Keratinocyte (primary cell): ENCODE results near the gene C21orf58. TPM values are rescaled to one million over a fixed set of nuclear protein-coding genes. Genes with fewer than 3 reads are reported as not detected.

Experiments
- DNase-seq: peaks from one replicate; pipeline ENCODE4 v3.0.0-alpha.2; 2011; ENCODE audit warnings: low read depth, missing footprints, low spot score
- FAIRE-seq: peaks from 2 replicates; lab custom pipeline; 2011; peaks lifted over from hg19 to GRCh38; lab: Jason Lieb, UNC
- H2AFZ ChIP-seq: 2 replicates; pipeline ENCODE4 v1.6.0; 2012; ENCODE audit warnings: low read length, control low read depth, inconsistent platforms; ENCODE audit not compliant: control insufficient read depth
- H3K27ac ChIP-seq: 2 replicates; pipeline ENCODE4 v1.5.1; 2011; ENCODE audit warnings: low read length; ENCODE audit not compliant: control insufficient read depth, insufficient read depth
- H3K27me3 ChIP-seq: 3 replicates; pipeline ENCODE4 v1.6.0; 2011; ENCODE audit warnings: low read length; ENCODE audit not compliant: control insufficient read depth, insufficient read depth; ENCODE audit errors: extremely low read depth
- H3K36me3 ChIP-seq, 2 experiments: 2 replicates in 1 of 2; 3 replicates in 1 of 2; pipeline ENCODE4 v1.5.1; 2011; ENCODE audit warnings: low read length in 2 of 2, mild to moderate bottlenecking in 1 of 2; ENCODE audit not compliant: control insufficient read depth in 2 of 2, insufficient read depth in 2 of 2; ENCODE audit errors: extremely low read depth in 1 of 2
- H3K4me1 ChIP-seq: 3 replicates; pipeline ENCODE4 v1.5.1; 2011; ENCODE audit warnings: low read length; ENCODE audit not compliant: control insufficient read depth, insufficient read depth; ENCODE audit errors: extremely low read depth
- H3K4me2 ChIP-seq: 3 replicates; pipeline ENCODE4 v1.6.0; 2011; ENCODE audit warnings: low read depth, low read length; ENCODE audit not compliant: control insufficient read depth, insufficient read depth; ENCODE audit errors: extremely low read depth
- H3K4me3 ChIP-seq, 3 experiments: fragments of 200-600 bp in 1 of 3; sonication (generic) in 1 of 3; 2 replicates in 2 of 3; 3 replicates in 1 of 3; pipeline ENCODE4 v1.5.1; 2011 to 2016; ENCODE audit warnings: low read length in 3 of 3, mild to moderate bottlenecking in 3 of 3, control low read depth in 2 of 3, inconsistent platforms in 1 of 3, low read depth in 1 of 3, mixed read lengths in 1 of 3, mixed run types in 1 of 3, moderate library complexity in 1 of 3; ENCODE audit not compliant: control insufficient read depth in 2 of 3, insufficient read depth in 2 of 3; ENCODE audit errors: extremely low read depth in 1 of 3
- H3K79me2 ChIP-seq: 2 replicates; pipeline ENCODE4 v1.6.0; 2012; ENCODE audit warnings: low read length; ENCODE audit not compliant: control insufficient read depth, insufficient read depth
- H3K9ac ChIP-seq: 3 replicates; pipeline ENCODE4 v1.6.0; 2011; ENCODE audit warnings: low read length; ENCODE audit not compliant: control insufficient read depth, insufficient read depth; ENCODE audit errors: extremely low read depth
- H3K9me1 ChIP-seq: 3 replicates; pipeline ENCODE4 v1.6.0; 2011; ENCODE audit warnings: low read length; ENCODE audit not compliant: control insufficient read depth, insufficient read depth; ENCODE audit errors: extremely low read depth
- H3K9me3 ChIP-seq: 2 replicates; pipeline ENCODE4 v1.5.1; 2012; ENCODE audit warnings: low read depth, low read length; ENCODE audit not compliant: control insufficient read depth
- H4K20me1 ChIP-seq: 3 replicates; pipeline ENCODE4 v1.6.0; 2011; ENCODE audit warnings: low read length; ENCODE audit not compliant: control insufficient read depth, insufficient read depth; ENCODE audit errors: extremely low read depth
- EZH2 ChIP-seq: IDR thresholded peaks from one replicate; pipeline ENCODE4 v1.6.1; 2012; ENCODE audit warnings: inconsistent platforms, mild to moderate bottlenecking, low read length, moderate library complexity
- dilution Hi-C: fragments of 300-500 bp; cut with MboI; formaldehyde crosslinking; loops from one replicate; pipeline ENCODE4 v1.7.0; 2020; ENCODE audit warnings: low sequenced_read_pairs; ENCODE audit not compliant: extremely low pct_ligation_motif_present
- polyA plus RNA-seq, 5 experiments: library from polyadenylated mRNA; depleted of rRNA in 3 of 5; stranded (reverse) in 3 of 5; stranded (forward) in 1 of 5; unstranded in 1 of 5; fragments of >200 nt; gene quantifications; 1 replicate in 1 of 5; 2 replicates in 3 of 5; 3 replicates in 1 of 5; pipeline versions ENCODE4 v1.2.1 to v1.2.3, GENCODE V29; 2011 to 2012; ENCODE audit warnings: missing spikeins in 2 of 5, low read depth in 1 of 5, low replicate concordance in 1 of 5
- TF ChIP-seq, protein P1 (sequence below), 3 experiments: IDR thresholded peaks in 1 of 3; conservative IDR thresholded peaks in 1 of 3; optimal IDR thresholded peaks in 1 of 3; 2 replicates in 2 of 3; 3 replicates in 1 of 3; pipeline versions ENCODE3 to v1.5.1; 2011; ENCODE audit warnings: low read length in 3 of 3, mild to moderate bottlenecking in 3 of 3, moderate library complexity in 2 of 3, control low read depth in 1 of 3, inconsistent platforms in 1 of 3; ENCODE audit not compliant: insufficient read depth in 2 of 3; ENCODE audit errors: extremely low read depth in 1 of 3

The C21orf58 gene
- polyA plus RNA-seq, 1 donor (not counting 4 experiments of a cell fraction or from before 2014, with no cell fraction given) = 1.2 TPM

DNA sequence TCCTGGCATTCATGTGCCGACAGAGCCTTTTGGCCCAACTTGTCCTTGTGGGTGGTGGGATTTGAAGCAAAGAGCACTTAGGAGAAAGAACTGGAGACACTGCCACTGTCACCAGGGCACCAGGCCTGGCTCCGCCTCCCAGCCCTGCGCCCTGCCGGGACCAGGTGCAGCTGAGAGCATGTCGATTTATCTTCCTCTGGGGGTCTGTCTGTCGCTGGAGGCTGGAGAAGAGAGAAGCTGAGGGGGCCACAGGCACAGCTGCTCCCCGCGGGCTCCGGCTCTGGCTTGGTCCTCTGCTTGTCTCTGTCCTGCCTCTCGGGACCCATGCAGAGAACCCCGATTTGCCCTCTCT lies 28.5 kb upstream of the C21orf58 start:
- H3K9me3 ChIP-seq = no peaks in the 10 kb centered on the region
- no peak overlapping the region for H3K9ac ChIP-seq
- no peaks in the 10 kb centered on the region for H4K20me1 ChIP-seq
- peaks cover 51 to 52% of the 10 kb centered on the region in 2 experiments for H3K36me3 ChIP-seq
- DNase-seq (no peak), FAIRE-seq (no peak)
- no peak overlapping the region for H2AFZ ChIP-seq
- dilution Hi-C loops = no loop called here
- H3K9me1 ChIP-seq = no peaks in the 10 kb centered on the region
- H3K27me3 ChIP-seq = no peaks in the 10 kb centered on the region
- no peaks in the 10 kb centered on the region for H3K79me2 ChIP-seq
- TF ChIP-seq, protein P1, sequence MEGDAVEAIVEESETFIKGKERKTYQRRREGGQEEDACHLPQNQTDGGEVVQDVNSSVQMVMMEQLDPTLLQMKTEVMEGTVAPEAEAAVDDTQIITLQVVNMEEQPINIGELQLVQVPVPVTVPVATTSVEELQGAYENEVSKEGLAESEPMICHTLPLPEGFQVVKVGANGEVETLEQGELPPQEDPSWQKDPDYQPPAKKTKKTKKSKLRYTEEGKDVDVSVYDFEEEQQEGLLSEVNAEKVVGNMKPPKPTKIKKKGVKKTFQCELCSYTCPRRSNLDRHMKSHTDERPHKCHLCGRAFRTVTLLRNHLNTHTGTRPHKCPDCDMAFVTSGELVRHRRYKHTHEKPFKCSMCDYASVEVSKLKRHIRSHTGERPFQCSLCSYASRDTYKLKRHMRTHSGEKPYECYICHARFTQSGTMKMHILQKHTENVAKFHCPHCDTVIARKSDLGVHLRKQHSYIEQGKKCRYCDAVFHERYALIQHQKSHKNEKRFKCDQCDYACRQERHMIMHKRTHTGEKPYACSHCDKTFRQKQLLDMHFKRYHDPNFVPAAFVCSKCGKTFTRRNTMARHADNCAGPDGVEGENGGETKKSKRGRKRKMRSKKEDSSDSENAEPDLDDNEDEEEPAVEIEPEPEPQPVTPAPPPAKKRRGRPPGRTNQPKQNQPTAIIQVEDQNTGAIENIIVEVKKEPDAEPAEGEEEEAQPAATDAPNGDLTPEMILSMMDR (optimal IDR thresholded peaks at IDR 0.05 in 1 of 3, IDR thresholded peaks at IDR 0.05 in 1 of 3, conservative IDR thresholded peaks at IDR 0.05 in 1 of 3; ENCODE audit: extremely low read depth in 1 of 3, insufficient read depth in 2 of 3, low read length in 3 of 3) = no peak
- no peak for TF ChIP-seq EZH2
- H3K27ac ChIP-seq = no peak overlapping the region
- no peaks in the 10 kb centered on the region for H3K4me1 ChIP-seq
- no peak overlapping the region for H3K4me2 ChIP-seq
- H3K4me3 ChIP-seq = no peak overlapping the region

DNA sequence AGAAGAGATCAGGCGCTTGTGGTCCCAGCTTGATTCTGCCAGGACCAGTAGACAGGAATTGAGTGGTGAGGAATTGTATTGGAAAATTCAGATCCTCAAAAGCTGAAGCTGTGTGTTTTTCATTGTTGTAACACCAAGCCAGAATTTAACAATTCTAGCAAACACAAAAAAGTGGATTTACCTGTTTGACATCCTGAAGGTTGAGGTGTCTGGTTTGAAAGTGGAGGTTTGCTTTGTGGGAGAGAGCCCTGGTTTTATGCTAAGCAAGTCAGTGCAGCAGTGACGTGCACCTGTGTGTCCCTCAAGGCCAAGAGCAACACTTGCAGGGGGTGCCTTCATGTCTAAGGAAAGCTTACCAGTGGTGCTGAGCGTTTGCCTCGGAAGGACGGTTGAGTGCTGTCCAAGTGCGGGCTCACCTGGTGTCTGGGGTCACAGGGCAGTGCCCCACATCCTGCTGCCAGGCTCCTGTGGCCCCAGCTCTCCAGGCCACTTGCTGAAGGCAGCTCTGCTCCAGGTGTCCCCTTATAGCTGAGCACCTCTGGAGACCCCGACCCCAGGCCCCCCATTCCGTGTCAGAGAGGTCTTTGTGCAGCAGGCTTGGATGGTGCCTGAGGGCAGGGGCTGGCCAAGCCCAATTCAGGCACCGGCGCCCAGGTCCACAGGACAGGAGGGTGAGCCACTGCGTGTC lies 27.9 kb upstream of the C21orf58 start:
- H3K4me3 ChIP-seq = no peak overlapping the region
- no peaks in the 10 kb centered on the region for H3K9me1 ChIP-seq
- no peak overlapping the region for H3K27ac ChIP-seq
- no peaks in the 10 kb centered on the region for H4K20me1 ChIP-seq
- dilution Hi-C loops = no loop called here
- H2AFZ ChIP-seq = no peak overlapping the region
- TF ChIP-seq, protein P1 (optimal IDR thresholded peaks at IDR 0.05 in 1 of 3, IDR thresholded peaks at IDR 0.05 in 1 of 3, conservative IDR thresholded peaks at IDR 0.05 in 1 of 3; ENCODE audit: extremely low read depth in 1 of 3, insufficient read depth in 2 of 3, low read length in 3 of 3) = no peak
- TF ChIP-seq EZH2 = no peak
- peaks cover 50 to 55% of the 10 kb centered on the region in 2 experiments for H3K36me3 ChIP-seq
- H3K79me2 ChIP-seq = no peaks in the 10 kb centered on the region
- no peaks in the 10 kb centered on the region for H3K9me3 ChIP-seq
- H3K4me1 ChIP-seq = no peaks in the 10 kb centered on the region
- FAIRE-seq (no peak), DNase-seq (no peak)
- no peak overlapping the region for H3K4me2 ChIP-seq
- no peaks in the 10 kb centered on the region for H3K27me3 ChIP-seq
- H3K9ac ChIP-seq = no peak overlapping the region
